Endothelial cell of umbilical vein (primary cell): ENCODE results near the gene MYO7B. TPM values are rescaled to one million over a fixed set of nuclear protein-coding genes. Genes with fewer than 3 reads are reported as not detected.

Experiments
- BruUV-seq: library from RNA; stranded (reverse); fragments of 400-500 nt; replicated peaks from 2 replicates; lab custom pipeline; 2021; lab: Mats Ljungman, UMichigan
- CTCF ChIA-PET: fragments of 300-600, 350-600 bp; sonication (Branson Sonifier 250); formaldehyde crosslinking; loops from one replicate; lab custom pipeline; 2021; ENCODE audit warnings: antibody characterized with exemption, inconsistent platforms; lab: Charles Lee
- POLR2A ChIA-PET: fragments of 300-600, 350-600 bp; sonication (Branson Sonifier 250); formaldehyde crosslinking; loops from one replicate; lab custom pipeline; 2021; ENCODE audit warnings: antibody characterized with exemption, inconsistent platforms; lab: Charles Lee
- DNase-seq: peaks from one replicate; pipeline ENCODE4 v3.0.0-alpha.2; 2011; ENCODE audit warnings: low read depth, low spot score
- FAIRE-seq: peaks from 2 replicates; lab custom pipeline; 2011; peaks lifted over from hg19 to GRCh38; lab: Jason Lieb, UNC
- H2AFZ ChIP-seq: 2 replicates; pipeline ENCODE4 v1.6.0; 2012; ENCODE audit warnings: low read depth, low read length, control low read depth, inconsistent platforms
- H3K27ac ChIP-seq: 2 replicates; pipeline ENCODE4 v1.5.1; 2011; ENCODE audit warnings: low read depth, mild to moderate bottlenecking, control low read depth, low read length, moderate library complexity; ENCODE audit not compliant: insufficient read depth
- H3K27me3 ChIP-seq, 2 experiments: 2 replicates each; pipeline versions ENCODE4 v1.6.0 to v1.6.1; 2011; ENCODE audit warnings: low read length in 2 of 2, mixed read lengths in 1 of 2; ENCODE audit not compliant: control insufficient read depth in 2 of 2, insufficient read depth in 2 of 2
- H3K36me3 ChIP-seq, 2 experiments: 2 replicates in 1 of 2; 3 replicates in 1 of 2; pipeline ENCODE4 v1.5.1; 2011; ENCODE audit warnings: low read length in 2 of 2, mild to moderate bottlenecking in 1 of 2, moderate library complexity in 1 of 2; ENCODE audit not compliant: control insufficient read depth in 2 of 2, insufficient read depth in 2 of 2; ENCODE audit errors: extremely low read depth in 1 of 2
- H3K4me1 ChIP-seq: 3 replicates; pipeline ENCODE4 v1.5.1; 2011; ENCODE audit warnings: mild to moderate bottlenecking, low read length; ENCODE audit not compliant: control insufficient read depth, insufficient read depth; ENCODE audit errors: extremely low read depth
- H3K4me2 ChIP-seq: 2 replicates; pipeline ENCODE4 v1.6.1; 2011; ENCODE audit warnings: low read length, control low read depth, mixed read lengths; ENCODE audit not compliant: insufficient read depth
- H3K4me3 ChIP-seq, 3 experiments: fragments of 200-600 bp in 1 of 3; sonication (generic), shearing (Covaris generic) in 1 of 3; replicated peaks in 1 of 3; 2 replicates each; pipeline ENCODE4 v1.5.1; 2011 to 2016; ENCODE audit warnings: control low read depth in 3 of 3, low read length in 3 of 3, mild to moderate bottlenecking in 2 of 3, inconsistent platforms in 1 of 3, low read depth in 1 of 3, moderate library complexity in 1 of 3; ENCODE audit not compliant: insufficient read depth in 1 of 3
- H3K79me2 ChIP-seq: 2 replicates; pipeline ENCODE4 v1.6.0; 2012; ENCODE audit warnings: low read length, inconsistent platforms; ENCODE audit not compliant: control insufficient read depth, insufficient read depth
- H3K9ac ChIP-seq: replicated peaks from 2 replicates; pipeline ENCODE3; 2011; ENCODE audit warnings: low read length, control low read depth; ENCODE audit not compliant: insufficient read depth; ENCODE audit errors: extremely low read depth
- H3K9me1 ChIP-seq: replicated peaks from 3 replicates; pipeline ENCODE4 v1.6.0; 2011; ENCODE audit warnings: mild to moderate bottlenecking, low read length; ENCODE audit not compliant: control insufficient read depth, insufficient read depth; ENCODE audit errors: extremely low read depth
- H3K9me3 ChIP-seq: replicated peaks from 2 replicates; pipeline ENCODE4 v1.5.1; 2012; ENCODE audit warnings: low read length, inconsistent platforms; ENCODE audit not compliant: control insufficient read depth, insufficient read depth
- H4K20me1 ChIP-seq: replicated peaks from 2 replicates; pipeline ENCODE3; 2011; ENCODE audit warnings: mild to moderate bottlenecking, low read length; ENCODE audit not compliant: control insufficient read depth, insufficient read depth; ENCODE audit errors: extremely low read depth
- CTCF ChIP-seq, 2 donors: IDR thresholded peaks; 1 replicate in 1 of 2; 2 replicates in 1 of 2; pipeline ENCODE4 v1.5.1; 2011; ENCODE audit warnings: low read length in 2 of 2, mild to moderate bottlenecking in 2 of 2, moderate library complexity in 2 of 2, control low read depth in 1 of 2, inconsistent platforms in 1 of 2, low read depth in 1 of 2; ENCODE audit not compliant: insufficient read depth in 1 of 2; ENCODE audit errors: extremely low read depth in 1 of 2
- EZH2 ChIP-seq: IDR thresholded peaks from 2 replicates; pipeline ENCODE4 v1.6.1; 2012; ENCODE audit warnings: borderline replicate concordance, low read depth, mild to moderate bottlenecking, moderate library complexity, low read length, inconsistent platforms; ENCODE audit not compliant: severe bottlenecking
- FOS ChIP-seq: IDR thresholded peaks from 2 replicates; pipeline ENCODE4 v1.6.1; 2011; ENCODE audit warnings: mild to moderate bottlenecking, low read length, moderate library complexity, borderline replicate concordance; ENCODE audit not compliant: insufficient read depth
- GATA2 ChIP-seq: IDR thresholded peaks from 2 replicates; pipeline ENCODE4 v1.7.0; 2011; ENCODE audit warnings: low read depth, mild to moderate bottlenecking, moderate library complexity, mixed read lengths, low read length; ENCODE audit not compliant: insufficient read length, insufficient read depth
- JUN ChIP-seq: IDR thresholded peaks from 2 replicates; pipeline ENCODE4 v1.6.1; 2011; ENCODE audit warnings: borderline replicate concordance, low read depth; ENCODE audit not compliant: insufficient read length, insufficient read depth
- MAX ChIP-seq: IDR thresholded peaks from 2 replicates; pipeline ENCODE4 v1.6.1; 2011; ENCODE audit not compliant: insufficient read depth, insufficient read length
- MYC ChIP-seq: IDR thresholded peaks from one replicate; pipeline ENCODE4 v1.6.1; 2011; ENCODE audit warnings: mild to moderate bottlenecking, low read depth, low read length
- POLR2A ChIP-seq: IDR thresholded peaks from 2 replicates; pipeline ENCODE4 v1.6.1; 2012; ENCODE audit warnings: low read depth, mild to moderate bottlenecking, control low read depth, low read length
- POLR2AphosphoS5 ChIP-seq: IDR thresholded peaks from 2 replicates; pipeline ENCODE4 v1.6.1; 2012; ENCODE audit warnings: low read depth, mild to moderate bottlenecking, control low read depth, low read length, moderate library complexity; ENCODE audit not compliant: insufficient read depth
- dilution Hi-C: fragments of 300-500 bp; cut with MboI; formaldehyde crosslinking; loops from one replicate; pipeline ENCODE4 v1.15.0; 2019; ENCODE audit warnings: low sequenced_read_pairs; ENCODE audit not compliant: extremely low pct_ligation_motif_present
- intact Hi-C: fragments of 100-400 bp; cut with micrococcal nuclease; formaldehyde crosslinking; loops from one replicate; pipeline ENCODE4 v1.10.0; 2022
- polyA plus RNA-seq, 4 experiments: library from polyadenylated mRNA; depleted of rRNA in 3 of 4; stranded (reverse) in 3 of 4; unstranded in 1 of 4; fragments of >200 nt; gene quantifications; 2 replicates each; pipeline versions ENCODE4 v1.2.1 to v1.2.3, GENCODE V29; 2011 to 2012; ENCODE audit warnings: missing spikeins in 1 of 4
- total RNA-seq: library from RNA; stranded (reverse); gene quantifications from 2 replicates; pipeline ENCODE4 v1.2.3, GENCODE V29; 2021

Gene MYO7B
- total and polyA plus RNA-seq, 2 donors (not counting 3 experiments of a cell fraction or from before 2014, with no cell fraction given) = 0.17 TPM; not detected in 1

GRCh38 chr2:127582863-127583861 is 47.7 kb downstream of the MYO7B start:
- Histone ChIP-seq H3K9ac (no peak overlapping the region), H3K4me2 (no peak overlapping the region), H3K9me3 (no peaks in the 10 kb centered on the region), H3K79me2 (no peaks in the 10 kb centered on the region), H3K27ac (no peak overlapping the region), H3K27me3 (peaks cover 2 to 5% of the 10 kb centered on the region in 2 experiments), H3K4me1 (no peaks in the 10 kb centered on the region), H2AFZ (no peak overlapping the region), H4K20me1 (no peaks in the 10 kb centered on the region), H3K4me3 (no peak overlapping the region), H3K36me3 (no peaks in the 10 kb centered on the region), H3K9me1 (no peaks in the 10 kb centered on the region)
- ChIA-PET CTCF (interaction anchor here (1.2 to 1.7 kb wide), 3 partner anchors 8 to 67 kb away, joined by 3 to 16 read pairs (median 5); no protein-coding TSS in a partner anchor), POLR2A (no interaction called here)
- TF ChIP-seq CTCF (IDR thresholded peaks at IDR 0.05; ENCODE audit: extremely low read depth in 1 of 2, insufficient read depth in 1 of 2, low read depth in 1 of 2, low read length in 2 of 2) (no peak), POLR2A (no peak), MAX (no peak), POLR2AphosphoS5 (no peak), MYC (no peak), EZH2 (no peak), GATA2 (no peak), FOS (no peak), JUN (no peak)
- DNase-seq = no peak
- dilution Hi-C loops (no loop called here), intact Hi-C loops (no loop called here)
- FAIRE-seq = no peak
- BruUV-seq = no TSS peak
